Progenitor cell of endocrine pancreas (in vitro differentiated cells): Measurements from ENCODE around the gene PRDM10. TPM values are rescaled to one million over a fixed set of nuclear protein-coding genes. Genes with fewer than 3 reads are reported as not detected.

Experiments used
- DNase-seq: peaks from one replicate; pipeline ENCODE4 v3.0.0; 2021; ENCODE audit warnings: low spot score; ENCODE audit not compliant: unreplicated experiment
- H3K27ac Mint-ChIP-seq: 2 replicates; pipeline ENCODE4 v1.8.0; 2021; ENCODE audit warnings: mild to moderate bottlenecking, moderate library complexity, mixed read lengths
- H3K27me3 Mint-ChIP-seq: 2 replicates; pipeline ENCODE4 v1.8.0; 2021; ENCODE audit warnings: mixed read lengths
- H3K36me3 Mint-ChIP-seq: 2 replicates; pipeline ENCODE4 v1.8.0; 2022; ENCODE audit warnings: mixed read lengths; ENCODE audit not compliant: insufficient read depth
- H3K4me1 Mint-ChIP-seq: 2 replicates; pipeline ENCODE4 v1.8.0; 2021; ENCODE audit warnings: low read depth, mixed read lengths
- H3K4me3 Mint-ChIP-seq: 2 replicates; pipeline ENCODE4 v1.8.0; 2021; ENCODE audit warnings: low read depth, mild to moderate bottlenecking, moderate library complexity, mixed read lengths
- H3K9me3 Mint-ChIP-seq: 2 replicates; pipeline ENCODE4 v1.8.0; 2021; ENCODE audit warnings: low read depth, mixed read lengths
- CTCF ChIP-seq: fragments of 200-600 bp; sonication (generic); IDR thresholded peaks from one replicate; pipeline ENCODE4 v1.5.0; 2021; ENCODE audit warnings: antibody characterized with exemption, mild to moderate bottlenecking; ENCODE audit not compliant: unreplicated experiment
- total RNA-seq: library from RNA; stranded (reverse); gene quantifications from 2 replicates; pipeline ENCODE4 v1.2.1, GENCODE V29; 2021

PRDM10 gene
- total RNA-seq, 1 donor from 2014 or later, result 23.4 TPM

GRCh38 chr11:129946256-129946655, 56.4 kb downstream of the PRDM10 start:
- peak overlapping the region; percentile 16 for H3K27ac Mint-ChIP-seq

GRCh38 chr11:129945373-129945772, 57.3 kb downstream of the PRDM10 start:
- H3K27me3 Mint-ChIP-seq, result no peaks in the 10 kb centered on the region
- H3K9me3 Mint-ChIP-seq, result no peaks in the 10 kb centered on the region
- DNase-seq, result no peak
- peaks cover 22% of the 10 kb centered on the region for H3K36me3 Mint-ChIP-seq
- no peak for TF ChIP-seq CTCF
- H3K4me1 Mint-ChIP-seq, result peaks cover 14% of the 10 kb centered on the region
- no peak overlapping the region for H3K27ac Mint-ChIP-seq
- H3K4me3 Mint-ChIP-seq, result no peak overlapping the region

More at GRCh38 chr11:129946256-129946655, 56.4 kb downstream of the PRDM10 start:
- Mint-ChIP-seq H3K9me3 (no peaks in the 10 kb centered on the region), H3K4me3 (no peak overlapping the region), H3K36me3 (peaks cover 20% of the 10 kb centered on the region), H3K27me3 (no peaks in the 10 kb centered on the region), H3K4me1 (peaks cover 20% of the 10 kb centered on the region)
- no peak for DNase-seq
- no peak for TF ChIP-seq CTCF

GRCh38 chr11:129944696-129945095, 57.9 kb downstream of the PRDM10 start:
- Mint-ChIP-seq H3K36me3 (peaks cover 22% of the 10 kb centered on the region), H3K9me3 (no peaks in the 10 kb centered on the region), H3K4me3 (no peak overlapping the region), H3K27me3 (no peaks in the 10 kb centered on the region), H3K27ac (no peak overlapping the region), H3K4me1 (peaks cover 10% of the 10 kb centered on the region)
- TF ChIP-seq CTCF, result no peak
- DNase-seq, result no peak

- H3K27ac Mint-ChIP-seq, result peak overlapping the region; percentile 43
- no peak overlapping the region for H3K4me3 Mint-ChIP-seq
Observed at GRCh38 chr11:129943036-129943435, 59.6 kb downstream of the PRDM10 start.

GRCh38 chr11:129939510-129939909, 63.1 kb downstream of the PRDM10 start:
- no peaks in the 10 kb centered on the region for H3K9me3 Mint-ChIP-seq

More at GRCh38 chr11:129943036-129943435, 59.6 kb downstream of the PRDM10 start:
- H3K9me3 Mint-ChIP-seq, result no peaks in the 10 kb centered on the region
- peaks cover 22% of the 10 kb centered on the region for H3K36me3 Mint-ChIP-seq
- DNase-seq, result no peak
- H3K27me3 Mint-ChIP-seq, result no peaks in the 10 kb centered on the region
- H3K4me1 Mint-ChIP-seq, result peaks cover 13% of the 10 kb centered on the region
- TF ChIP-seq CTCF, result no peak

More at GRCh38 chr11:129939510-129939909, 63.1 kb downstream of the PRDM10 start:
- Mint-ChIP-seq H3K4me1 (peaks cover 15% of the 10 kb centered on the region), H3K4me3 (no peak overlapping the region), H3K27me3 (no peaks in the 10 kb centered on the region), H3K36me3 (peaks cover 11% of the 10 kb centered on the region), H3K27ac (no peak overlapping the region)
- no peak for TF ChIP-seq CTCF
- no peak for DNase-seq
